ENCODE measurements around the gene FASTKD1. TPM values are rescaled to one million over a fixed set of nuclear protein-coding genes. Genes with fewer than 3 reads are reported as not detected.
"Not testable (repeated sequence)": the region's sequence is repeated elsewhere in the genome, so short reads cannot be mapped to it uniquely, and the experiment has no call there.

The FASTKD1 gene
- total RNA-seq, 1 experiment from 2014 or later: 37.6 TPM

DNA sequence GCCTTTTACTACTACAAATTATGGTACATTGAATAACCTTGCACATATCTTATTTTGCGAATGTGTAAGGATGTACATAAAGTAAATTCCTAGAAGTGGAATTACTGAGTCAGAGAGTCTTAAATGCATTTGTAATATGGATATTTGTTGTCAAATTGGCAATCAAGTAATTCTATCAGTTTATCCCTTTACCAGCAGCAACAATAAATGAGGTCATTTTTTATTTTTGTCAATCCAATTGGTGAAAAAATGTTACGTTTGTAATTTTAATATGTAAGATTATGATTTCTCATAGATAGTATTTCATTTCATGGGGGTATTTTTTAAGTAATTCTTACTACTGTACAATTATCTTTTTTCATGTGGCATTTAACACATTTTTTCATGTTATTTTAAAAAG, 25.3 kb upstream of the FASTKD1 start:
- H3K4me3 ChIP-seq (replicated peaks in 1 of 2; ENCODE audit: low read depth in 1 of 2, low read length in 2 of 2): no peak overlapping the region
- H3K9ac ChIP-seq (ENCODE audit: low read length): no peak overlapping the region
- DNase-seq (ENCODE audit: low read depth, low spot score) (no peak), ATAC-seq (no peak)
- no TSS peak for BruUV-seq (replicated peaks)
- H4K20me1 ChIP-seq (ENCODE audit: insufficient read depth): peaks cover 23% of the 10 kb centered on the region; the same call in 1 of the 2 replicates
- intact Hi-C loops (cut with micrococcal nuclease): no loop called here
- H3K36me3 ChIP-seq (ENCODE audit: control insufficient read depth in 1 of 2, insufficient read depth in 2 of 2, low read length in 2 of 2): no peaks in the 10 kb centered on the region
- no peaks in the 10 kb centered on the region for H3K9me3 ChIP-seq (ENCODE audit: control insufficient read depth in 1 of 2, insufficient read depth in 1 of 2, low read depth in 1 of 2, low read length in 2 of 2)
- ChIA-PET RAD21 (ENCODE audit: low non-redundant PET in 1 of 2, low total read pairs in 2 of 2, uncharacterized antibody in 2 of 2, unreplicated experiment in 2 of 2) (no interaction called here), POLR2A (no interaction called here), CTCF (no interaction called here)
- no peak overlapping the region for H3K27ac ChIP-seq (ENCODE audit: low read depth, low read length)
- no peaks in the 10 kb centered on the region for H3K4me1 ChIP-seq (ENCODE audit: control insufficient read depth in 1 of 2, insufficient read depth in 2 of 2, low read length in 2 of 2)
- H2AFZ ChIP-seq (ENCODE audit: low read depth, low read length, poor library complexity, severe bottlenecking): no peak overlapping the region
- H3K4me2 ChIP-seq (ENCODE audit: low read length): no peak overlapping the region
- H3K9me2 ChIP-seq (ENCODE audit: insufficient read depth): no peaks in the 10 kb centered on the region
- peaks cover 100% of the 10 kb centered on the region for H3K79me2 ChIP-seq (ENCODE audit: insufficient read depth, low read length)
- TF ChIP-seq EGR1 (IDR thresholded peaks at IDR 0.05; ENCODE audit: low read depth) (no peak), FOSL1 (IDR thresholded peaks at IDR 0.05; ENCODE audit: low read depth) (no peak), ZNF274 (IDR thresholded peaks at IDR 0.05; ENCODE audit: low read depth, low read length) (no peak)
- H3K27me3 ChIP-seq (ENCODE audit: insufficient read depth, low read length): no peaks in the 10 kb centered on the region

DNA sequence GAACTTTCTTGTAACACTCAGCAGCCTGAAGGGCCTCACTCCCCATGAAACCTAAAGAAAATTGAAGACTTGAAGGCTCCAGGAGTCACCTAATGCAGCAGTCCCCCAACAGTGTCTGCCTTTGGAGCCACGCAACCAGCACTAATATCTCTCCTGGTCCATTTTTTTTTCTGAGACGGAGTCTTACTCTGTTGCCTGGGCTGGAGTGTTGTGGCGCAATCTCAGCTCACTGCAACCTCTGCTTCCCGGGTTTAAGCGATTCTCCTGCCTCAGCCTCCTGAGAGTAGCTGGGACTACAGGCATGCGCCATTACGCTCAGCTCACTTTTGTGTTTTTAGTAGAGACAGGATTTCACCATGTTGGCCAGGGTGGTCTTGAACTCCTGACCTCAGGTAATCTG, 22.9 kb upstream of the FASTKD1 start:
- intact Hi-C loops (cut with micrococcal nuclease); BruUV-seq (replicated peaks); POLR2A ChIA-PET; H3K36me3 ChIP-seq (ENCODE audit: control insufficient read depth in 1 of 2, insufficient read depth in 2 of 2, low read length in 2 of 2); H2AFZ ChIP-seq (ENCODE audit: low read depth, low read length, poor library complexity, severe bottlenecking); DNase-seq (ENCODE audit: low read depth, low spot score); ATAC-seq; H3K4me3 ChIP-seq (replicated peaks in 1 of 2; ENCODE audit: low read depth in 1 of 2, low read length in 2 of 2); RAD21 ChIA-PET (ENCODE audit: low non-redundant PET in 1 of 2, low total read pairs in 2 of 2, uncharacterized antibody in 2 of 2, unreplicated experiment in 2 of 2); H3K27ac ChIP-seq (ENCODE audit: low read depth, low read length); H3K9me2 ChIP-seq (ENCODE audit: insufficient read depth); CTCF ChIA-PET; H3K9me3 ChIP-seq (ENCODE audit: control insufficient read depth in 1 of 2, insufficient read depth in 1 of 2, low read depth in 1 of 2, low read length in 2 of 2); H3K4me2 ChIP-seq (ENCODE audit: low read length); H3K9ac ChIP-seq (ENCODE audit: low read length); H3K27me3 ChIP-seq (ENCODE audit: insufficient read depth, low read length); H3K4me1 ChIP-seq (ENCODE audit: control insufficient read depth in 1 of 2, insufficient read depth in 2 of 2, low read length in 2 of 2): not testable (repeated sequence)
- Histone ChIP-seq H4K20me1 (ENCODE audit: insufficient read depth) (peaks cover 26% of the 10 kb centered on the region), H3K79me2 (ENCODE audit: insufficient read depth, low read length) (peaks cover 100% of the 10 kb centered on the region)

DNA sequence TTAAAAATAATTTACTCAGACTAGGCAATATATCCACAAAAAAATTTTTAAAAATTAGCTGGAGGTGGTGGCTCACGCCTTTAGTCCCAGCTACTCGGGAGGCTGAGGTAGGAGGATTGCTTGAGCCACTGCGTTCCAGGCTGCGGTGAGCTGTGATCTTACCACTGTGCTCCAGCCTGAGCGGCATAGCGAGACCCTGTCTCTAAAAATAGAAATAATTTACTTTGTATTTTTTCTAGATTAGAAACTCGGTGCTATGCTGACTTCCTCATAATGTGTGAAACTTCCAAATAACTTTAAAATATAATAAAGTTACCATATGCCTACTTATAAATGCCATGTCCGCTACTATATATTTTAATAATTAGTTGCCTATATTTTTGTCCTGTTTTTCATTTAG, 17.1 kb upstream of the FASTKD1 start:
- no peak for ATAC-seq
- TF ChIP-seq ELF1 (IDR thresholded peaks at IDR 0.05; ENCODE audit: borderline replicate concordance, low read depth) (no peak), SIN3A (IDR thresholded peaks at IDR 0.05; ENCODE audit: low read depth) (no peak), YY1 (IDR thresholded peaks at IDR 0.05; ENCODE audit: extremely low read depth, insufficient replicate concordance, low read depth, low read length) (no peak), RAD21 (IDR thresholded peaks at IDR 0.05; ENCODE audit: low read depth) (no peak), TCF7L2 (IDR thresholded peaks at IDR 0.05; ENCODE audit: borderline replicate concordance, extremely low read depth, insufficient read depth, insufficient read length) (no peak), ZNF274 (IDR thresholded peaks at IDR 0.05; ENCODE audit: low read depth, low read length) (no peak), POLR2AphosphoS5 (IDR thresholded peaks at IDR 0.05; ENCODE audit: low read depth, low read length) (no peak), SP1 (IDR thresholded peaks at IDR 0.05; ENCODE audit: low read depth) (no peak)
- TF ChIP-seq, protein P1, sequence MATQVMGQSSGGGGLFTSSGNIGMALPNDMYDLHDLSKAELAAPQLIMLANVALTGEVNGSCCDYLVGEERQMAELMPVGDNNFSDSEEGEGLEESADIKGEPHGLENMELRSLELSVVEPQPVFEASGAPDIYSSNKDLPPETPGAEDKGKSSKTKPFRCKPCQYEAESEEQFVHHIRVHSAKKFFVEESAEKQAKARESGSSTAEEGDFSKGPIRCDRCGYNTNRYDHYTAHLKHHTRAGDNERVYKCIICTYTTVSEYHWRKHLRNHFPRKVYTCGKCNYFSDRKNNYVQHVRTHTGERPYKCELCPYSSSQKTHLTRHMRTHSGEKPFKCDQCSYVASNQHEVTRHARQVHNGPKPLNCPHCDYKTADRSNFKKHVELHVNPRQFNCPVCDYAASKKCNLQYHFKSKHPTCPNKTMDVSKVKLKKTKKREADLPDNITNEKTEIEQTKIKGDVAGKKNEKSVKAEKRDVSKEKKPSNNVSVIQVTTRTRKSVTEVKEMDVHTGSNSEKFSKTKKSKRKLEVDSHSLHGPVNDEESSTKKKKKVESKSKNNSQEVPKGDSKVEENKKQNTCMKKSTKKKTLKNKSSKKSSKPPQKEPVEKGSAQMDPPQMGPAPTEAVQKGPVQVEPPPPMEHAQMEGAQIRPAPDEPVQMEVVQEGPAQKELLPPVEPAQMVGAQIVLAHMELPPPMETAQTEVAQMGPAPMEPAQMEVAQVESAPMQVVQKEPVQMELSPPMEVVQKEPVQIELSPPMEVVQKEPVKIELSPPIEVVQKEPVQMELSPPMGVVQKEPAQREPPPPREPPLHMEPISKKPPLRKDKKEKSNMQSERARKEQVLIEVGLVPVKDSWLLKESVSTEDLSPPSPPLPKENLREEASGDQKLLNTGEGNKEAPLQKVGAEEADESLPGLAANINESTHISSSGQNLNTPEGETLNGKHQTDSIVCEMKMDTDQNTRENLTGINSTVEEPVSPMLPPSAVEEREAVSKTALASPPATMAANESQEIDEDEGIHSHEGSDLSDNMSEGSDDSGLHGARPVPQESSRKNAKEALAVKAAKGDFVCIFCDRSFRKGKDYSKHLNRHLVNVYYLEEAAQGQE (IDR thresholded peaks at IDR 0.05; ENCODE audit: low read depth): no peak
- TF ChIP-seq, protein P2, sequence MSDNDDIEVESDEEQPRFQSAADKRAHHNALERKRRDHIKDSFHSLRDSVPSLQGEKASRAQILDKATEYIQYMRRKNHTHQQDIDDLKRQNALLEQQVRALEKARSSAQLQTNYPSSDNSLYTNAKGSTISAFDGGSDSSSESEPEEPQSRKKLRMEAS (IDR thresholded peaks at IDR 0.05): no peak

More for the DNA sequence above, 17.1 kb upstream of the FASTKD1 start:
- H3K36me3 ChIP-seq (ENCODE audit: control insufficient read depth in 1 of 2, insufficient read depth in 2 of 2, low read length in 2 of 2): no peaks in the 10 kb centered on the region
- H3K27ac ChIP-seq (ENCODE audit: low read depth, low read length): no peak overlapping the region
- intact Hi-C loops (cut with micrococcal nuclease): no loop called here
- H2AFZ ChIP-seq (ENCODE audit: low read depth, low read length, poor library complexity, severe bottlenecking): no peak overlapping the region
- no peak for DNase-seq (ENCODE audit: low read depth, low spot score)
- BruUV-seq (replicated peaks): no TSS peak
- POLR2A ChIA-PET: no interaction called here
- no peaks in the 10 kb centered on the region for H3K9me2 ChIP-seq (ENCODE audit: insufficient read depth)
- H3K4me1 ChIP-seq (ENCODE audit: control insufficient read depth in 1 of 2, insufficient read depth in 2 of 2, low read length in 2 of 2): peaks cover 7 to 8% of the 10 kb centered on the region in 2 experiments; a peak in 3 of 4 replicates
- H3K9me3 ChIP-seq (ENCODE audit: control insufficient read depth in 1 of 2, insufficient read depth in 1 of 2, low read depth in 1 of 2, low read length in 2 of 2): no peaks in the 10 kb centered on the region
- H3K4me2 ChIP-seq (ENCODE audit: low read length): no peak overlapping the region
- H3K27me3 ChIP-seq (ENCODE audit: insufficient read depth, low read length): no peaks in the 10 kb centered on the region
- H3K4me3 ChIP-seq (replicated peaks in 1 of 2; ENCODE audit: low read depth in 1 of 2, low read length in 2 of 2): no peak overlapping the region
- H3K79me2 ChIP-seq (ENCODE audit: insufficient read depth, low read length): peaks cover 100% of the 10 kb centered on the region
- RAD21 ChIA-PET (ENCODE audit: low non-redundant PET in 1 of 2, low total read pairs in 2 of 2, uncharacterized antibody in 2 of 2, unreplicated experiment in 2 of 2): no interaction called here
- peaks cover 8% of the 10 kb centered on the region; the same call in 1 of the 2 replicates for H4K20me1 ChIP-seq (ENCODE audit: insufficient read depth)
- CTCF ChIA-PET: no interaction called here
- no peak overlapping the region for H3K9ac ChIP-seq (ENCODE audit: low read length)

Measured in HCT116 (cell line).